GM23338 (cell line): ENCODE results near the gene FOXJ1.

Experiments used
- CREB1 ChIP-seq: fragments of 250-450 bp; sonication (Bioruptor Pico); IDR thresholded peaks from 2 replicates; pipeline ENCODE4 v1.5.0; 2020; ENCODE audit warnings: low read depth, mild to moderate bottlenecking, moderate library complexity
- CTCF ChIP-seq, 2 experiments: fragments of 200-600 bp in 1 of 2; sonication (generic) in 1 of 2; conservative IDR thresholded peaks; 2 replicates each; pipeline versions ENCODE4 v1.5.1 to v1.6.1; 2016 to 2017; ENCODE audit warnings: antibody characterized with exemption in 2 of 2, low read depth in 2 of 2, mild to moderate bottlenecking in 2 of 2, moderate library complexity in 1 of 2
- EZH2 ChIP-seq: fragments of 200-600 bp; sonication (generic); IDR thresholded peaks from one replicate; pipeline ENCODE4 v1.8.0; 2017; ENCODE audit warnings: antibody characterized with exemption, mild to moderate bottlenecking, low read depth; ENCODE audit not compliant: unreplicated experiment
- EZH2phosphoT487 ChIP-seq: fragments of 200-600 bp; sonication (generic); IDR thresholded peaks from one replicate; pipeline ENCODE4 v1.8.1; 2018; ENCODE audit warnings: antibody characterized with exemption; ENCODE audit not compliant: unreplicated experiment
- JUNB ChIP-seq: IDR thresholded peaks from one replicate; pipeline ENCODE4 v1.6.1; 2016; ENCODE audit warnings: antibody characterized with exemption; ENCODE audit not compliant: unreplicated experiment
- POLR2AphosphoS5 ChIP-seq: IDR thresholded peaks from 2 replicates; pipeline ENCODE4 v1.6.1; 2016; ENCODE audit warnings: antibody characterized with exemption, low read depth
- STAT1 ChIP-seq: IDR thresholded peaks from one replicate; pipeline ENCODE4 v1.6.1; 2016; ENCODE audit warnings: antibody characterized with exemption; ENCODE audit not compliant: unreplicated experiment
- ZNF331 ChIP-seq: fragments of 250-450 bp; sonication (Bioruptor Pico); IDR thresholded peaks from 2 replicates; pipeline ENCODE4 v1.5.0; 2020; ENCODE audit warnings: low read depth, mild to moderate bottlenecking, moderate library complexity
- ZNF462 ChIP-seq: fragments of 250-450 bp; sonication (Bioruptor Pico); IDR thresholded peaks from 2 replicates; pipeline ENCODE4 v1.5.0; 2020; ENCODE audit warnings: mild to moderate bottlenecking, moderate library complexity
- TF ChIP-seq, protein P1 (sequence below): IDR thresholded peaks from 2 replicates; pipeline ENCODE4 v1.6.1; 2016; ENCODE audit warnings: antibody characterized with exemption
- TF ChIP-seq, protein P2 (sequence below): IDR thresholded peaks from one replicate; pipeline ENCODE4 v1.6.1; 2018; ENCODE audit warnings: antibody characterized with exemption; ENCODE audit not compliant: unreplicated experiment

GRCh38 chr17:76161619-76162266 is 20.7 kb upstream of the FOXJ1 start:
- TF ChIP-seq CTCF (conservative IDR thresholded peaks at IDR 0.05; ENCODE audit: low read depth in 2 of 2) (no peak), POLR2AphosphoS5 (no peak), EZH2phosphoT487 (no peak), EZH2 (no peak), ZNF331 (CRISPR knock-in tag) (no peak), JUNB (no peak), STAT1 (no peak), CREB1 (CRISPR knock-in tag) (no peak), ZNF462 (CRISPR knock-in tag) (no peak)
- TF ChIP-seq, protein P1, sequence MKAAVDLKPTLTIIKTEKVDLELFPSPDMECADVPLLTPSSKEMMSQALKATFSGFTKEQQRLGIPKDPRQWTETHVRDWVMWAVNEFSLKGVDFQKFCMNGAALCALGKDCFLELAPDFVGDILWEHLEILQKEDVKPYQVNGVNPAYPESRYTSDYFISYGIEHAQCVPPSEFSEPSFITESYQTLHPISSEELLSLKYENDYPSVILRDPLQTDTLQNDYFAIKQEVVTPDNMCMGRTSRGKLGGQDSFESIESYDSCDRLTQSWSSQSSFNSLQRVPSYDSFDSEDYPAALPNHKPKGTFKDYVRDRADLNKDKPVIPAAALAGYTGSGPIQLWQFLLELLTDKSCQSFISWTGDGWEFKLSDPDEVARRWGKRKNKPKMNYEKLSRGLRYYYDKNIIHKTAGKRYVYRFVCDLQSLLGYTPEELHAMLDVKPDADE: no peak
- TF ChIP-seq, protein P2, sequence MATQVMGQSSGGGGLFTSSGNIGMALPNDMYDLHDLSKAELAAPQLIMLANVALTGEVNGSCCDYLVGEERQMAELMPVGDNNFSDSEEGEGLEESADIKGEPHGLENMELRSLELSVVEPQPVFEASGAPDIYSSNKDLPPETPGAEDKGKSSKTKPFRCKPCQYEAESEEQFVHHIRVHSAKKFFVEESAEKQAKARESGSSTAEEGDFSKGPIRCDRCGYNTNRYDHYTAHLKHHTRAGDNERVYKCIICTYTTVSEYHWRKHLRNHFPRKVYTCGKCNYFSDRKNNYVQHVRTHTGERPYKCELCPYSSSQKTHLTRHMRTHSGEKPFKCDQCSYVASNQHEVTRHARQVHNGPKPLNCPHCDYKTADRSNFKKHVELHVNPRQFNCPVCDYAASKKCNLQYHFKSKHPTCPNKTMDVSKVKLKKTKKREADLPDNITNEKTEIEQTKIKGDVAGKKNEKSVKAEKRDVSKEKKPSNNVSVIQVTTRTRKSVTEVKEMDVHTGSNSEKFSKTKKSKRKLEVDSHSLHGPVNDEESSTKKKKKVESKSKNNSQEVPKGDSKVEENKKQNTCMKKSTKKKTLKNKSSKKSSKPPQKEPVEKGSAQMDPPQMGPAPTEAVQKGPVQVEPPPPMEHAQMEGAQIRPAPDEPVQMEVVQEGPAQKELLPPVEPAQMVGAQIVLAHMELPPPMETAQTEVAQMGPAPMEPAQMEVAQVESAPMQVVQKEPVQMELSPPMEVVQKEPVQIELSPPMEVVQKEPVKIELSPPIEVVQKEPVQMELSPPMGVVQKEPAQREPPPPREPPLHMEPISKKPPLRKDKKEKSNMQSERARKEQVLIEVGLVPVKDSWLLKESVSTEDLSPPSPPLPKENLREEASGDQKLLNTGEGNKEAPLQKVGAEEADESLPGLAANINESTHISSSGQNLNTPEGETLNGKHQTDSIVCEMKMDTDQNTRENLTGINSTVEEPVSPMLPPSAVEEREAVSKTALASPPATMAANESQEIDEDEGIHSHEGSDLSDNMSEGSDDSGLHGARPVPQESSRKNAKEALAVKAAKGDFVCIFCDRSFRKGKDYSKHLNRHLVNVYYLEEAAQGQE: no peak
